K562 (cell line): ENCODE results near the gene SCYL1. TPM values are rescaled to one million over a fixed set of nuclear protein-coding genes. Genes with fewer than 3 reads are reported as not detected.
A peak's percentile ranks its signal among the peaks of the same experiment; 100 is the strongest.

Experiments
- ARID1B ChIP-seq: fragments of 450-650 bp; IDR thresholded peaks from 2 replicates; pipeline ENCODE4 v1.6.1; 2016; ENCODE audit warnings: antibody characterized with exemption, mild to moderate bottlenecking, inconsistent platforms
- FOXJ3 ChIP-seq: sonication (generic); formaldehyde crosslinking; IDR thresholded peaks from 2 replicates; pipeline ENCODE4 v1.4.0; 2020; ENCODE audit warnings: mild to moderate bottlenecking, missing genetic modification reagents
- KDM1A ChIP-seq, 2 experiments: fragments of 450-650 bp; IDR thresholded peaks; 2 replicates each; pipeline ENCODE4 v1.6.1; 2016; ENCODE audit warnings: mild to moderate bottlenecking in 2 of 2
- MYC ChIP-seq, 2 experiments: fragments of 250-450 bp in 1 of 2; sonication (Bioruptor Pico) in 1 of 2; IDR thresholded peaks; 2 replicates each; pipeline versions ENCODE4 v1.5.1 to v1.6.1; 2012 to 2021; ENCODE audit warnings: low read depth in 2 of 2, borderline replicate concordance in 1 of 2, improper control_type of control experiment in 1 of 2, low read length in 1 of 2, mild to moderate bottlenecking in 1 of 2, moderate library complexity in 1 of 2
- NR4A1 ChIP-seq, 2 experiments: fragments of 250-450 bp in 1 of 2; fragments of 450-650 bp in 1 of 2; sonication (Bioruptor Pico) in 1 of 2; IDR thresholded peaks; 2 replicates each; pipeline versions ENCODE4 v1.4.0 to v1.6.1; 2016 to 2020; ENCODE audit warnings: mild to moderate bottlenecking in 2 of 2, missing compliant biosample characterization in 1 of 2, missing genetic modification characterization in 1 of 2, moderate library complexity in 1 of 2
- PHF20 ChIP-seq: fragments of 450-650 bp; IDR thresholded peaks from 2 replicates; pipeline ENCODE4 v1.6.1; 2018; ENCODE audit not compliant: partially characterized antibody
- PHF8 ChIP-seq: fragments of 200-600 bp; sonication (generic); IDR thresholded peaks from 2 replicates; pipeline ENCODE4 v1.6.1; 2012; ENCODE audit warnings: mixed run types, mild to moderate bottlenecking, inconsistent platforms, low read length, moderate library complexity, borderline replicate concordance
- POLR2A ChIP-seq: fragments of 450-650 bp; conservative IDR thresholded peaks from 2 replicates; pipeline ENCODE4 v1.6.1; 2016
- SRF ChIP-seq, 2 experiments: fragments of 250-450, 450-650 bp in 1 of 2; sonication (Bioruptor Pico) in 1 of 2; sonication (generic) in 1 of 2; formaldehyde crosslinking; IDR thresholded peaks; 2 replicates each; pipeline versions ENCODE4 v1.5.0 to v1.5.1; 2020 to 2022; ENCODE audit warnings: mild to moderate bottlenecking in 1 of 2, missing genetic modification reagents in 1 of 2
- SRSF1 ChIP-seq: fragments of 200-400 bp; formaldehyde crosslinking; IDR thresholded peaks from 2 replicates; pipeline ENCODE4 v1.6.1; 2017; ENCODE audit warnings: mild to moderate bottlenecking, low read depth, low read length, moderate library complexity
- TCF3 ChIP-seq: sonication (generic); formaldehyde crosslinking; IDR thresholded peaks from 2 replicates; pipeline ENCODE4 v1.4.0; 2020; ENCODE audit warnings: mild to moderate bottlenecking, missing genetic modification reagents
- TCFL5 ChIP-seq: fragments of 250-450 bp; sonication (Bioruptor Pico); conservative IDR thresholded peaks from 2 replicates; pipeline ENCODE4 v1.6.1; 2021; ENCODE audit warnings: mild to moderate bottlenecking, moderate library complexity, matching md5 sums
- ZNF197 ChIP-seq: fragments of 200-800 bp; sonication (Bioruptor generic); IDR thresholded peaks from 2 replicates; pipeline ENCODE4 v1.6.1; 2016; ENCODE audit warnings: low read depth, missing genetic modification characterization, missing compliant biosample characterization
- ZNF311 ChIP-seq: fragments of 250-450 bp; sonication (Bioruptor Pico); IDR thresholded peaks from 2 replicates; pipeline ENCODE4 v1.4.0; 2020; ENCODE audit warnings: mild to moderate bottlenecking, moderate library complexity
- ZNF436 ChIP-seq: fragments of 250-450, 450-650 bp; sonication (Bioruptor Pico); formaldehyde crosslinking; IDR thresholded peaks from 2 replicates; pipeline ENCODE4 v1.7.0; 2020; ENCODE audit warnings: mild to moderate bottlenecking
- ZNF551 ChIP-seq: fragments of 250-450 bp; sonication (Bioruptor Pico); IDR thresholded peaks from 2 replicates; pipeline ENCODE4 v1.5.0; 2021; ENCODE audit warnings: mild to moderate bottlenecking, moderate library complexity
- ZNF696 ChIP-seq: fragments of 250-450 bp; sonication (Bioruptor Pico); conservative IDR thresholded peaks from 2 replicates; pipeline ENCODE4 v1.4.0; 2020; ENCODE audit warnings: mild to moderate bottlenecking, moderate library complexity
- ZNF778 ChIP-seq: fragments of 450-650 bp; formaldehyde crosslinking; IDR thresholded peaks from 2 replicates; pipeline ENCODE4 v1.4.0; 2020; ENCODE audit warnings: mild to moderate bottlenecking, moderate library complexity
- ZSCAN32 ChIP-seq: fragments of 450-650 bp; formaldehyde crosslinking; IDR thresholded peaks from 2 replicates; pipeline ENCODE4 v1.4.0; 2020; ENCODE audit warnings: mild to moderate bottlenecking, moderate library complexity
- polyA plus RNA-seq, 8 experiments: library from polyadenylated mRNA; depleted of rRNA in 4 of 8; stranded (reverse) in 5 of 8; unstranded in 3 of 8; fragments of >200 nt; fragmentation: Nextera tagmentation in 2 of 8; fragmentation: Illumina TruSeq in 1 of 8; extraction: Ambion mirVana in 2 of 8; extraction: Trizol in 1 of 8; gene quantifications; 2 replicates each; pipeline versions ENCODE4 v1.2.1 to v1.2.3, GENCODE V29; 2011 to 2014; ENCODE audit warnings: inconsistent platforms in 1 of 8, missing spikeins in 1 of 8
- total RNA-seq, 7 experiments: library from RNA; depleted of rRNA in 6 of 7; stranded (reverse); fragments of >200 nt in 6 of 7; fragmentation: Illumina TruSeq in 2 of 7; extraction: Trizol in 2 of 7; gene quantifications; 2 replicates each; pipeline versions ENCODE4 v1.2.1 to v1.2.3, GENCODE V29; 2011 to 2021; ENCODE audit warnings: low replicate concordance in 1 of 7
- TF ChIP-seq, protein P1 (sequence below), 2 experiments: IDR thresholded peaks; 2 replicates each; pipeline ENCODE4 v1.6.1; 2012; ENCODE audit warnings: improper control_type of control experiment in 2 of 2, low read depth in 2 of 2, low read length in 2 of 2, borderline replicate concordance in 1 of 2
- TF ChIP-seq, protein P2 (sequence below), 2 experiments: fragments of 450-650 bp; IDR thresholded peaks; 2 replicates each; pipeline ENCODE4 v1.6.1; 2016
- TF ChIP-seq, protein P3 (sequence below): fragments of 250-450 bp; sonication (Bioruptor Pico); IDR thresholded peaks from 2 replicates; pipeline ENCODE4 v1.9.0; 2021; ENCODE audit warnings: mild to moderate bottlenecking, inconsistent platforms

Gene SCYL1
- total and polyA plus RNA-seq, 9 of the 15 experiments (the other 6 are each of a cell fraction or from before 2014, with no cell fraction given) = 1.9 to 145 (median 57.6) TPM

DNA sequence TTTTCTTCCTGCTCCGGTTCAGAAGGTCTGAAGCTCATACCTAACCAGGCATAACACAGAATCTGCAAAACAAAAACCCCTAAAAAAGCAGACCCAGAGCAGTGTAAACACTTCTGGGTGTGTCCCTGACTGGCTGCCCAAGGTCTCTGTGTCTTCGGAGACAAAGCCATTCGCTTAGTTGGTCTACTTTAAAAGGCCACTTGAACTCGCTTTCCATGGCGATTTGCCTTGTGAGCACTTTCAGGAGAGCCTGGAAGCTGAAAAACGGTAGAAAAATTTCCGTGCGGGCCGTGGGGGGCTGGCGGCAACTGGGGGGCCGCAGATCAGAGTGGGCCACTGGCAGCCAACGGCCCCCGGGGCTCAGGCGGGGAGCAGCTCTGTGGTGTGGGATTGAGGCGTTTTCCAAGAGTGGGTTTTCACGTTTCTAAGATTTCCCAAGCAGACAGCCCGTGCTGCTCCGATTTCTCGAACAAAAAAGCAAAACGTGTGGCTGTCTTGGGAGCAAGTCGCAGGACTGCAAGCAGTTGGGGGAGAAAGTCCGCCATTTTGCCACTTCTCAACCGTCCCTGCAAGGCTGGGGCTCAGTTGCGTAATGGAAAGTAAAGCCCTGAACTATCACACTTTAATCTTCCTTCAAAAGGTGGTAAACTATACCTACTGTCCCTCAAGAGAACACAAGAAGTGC, 26.7 kb upstream of the SCYL1 start (continued):
- TF ChIP-seq, protein P1, sequence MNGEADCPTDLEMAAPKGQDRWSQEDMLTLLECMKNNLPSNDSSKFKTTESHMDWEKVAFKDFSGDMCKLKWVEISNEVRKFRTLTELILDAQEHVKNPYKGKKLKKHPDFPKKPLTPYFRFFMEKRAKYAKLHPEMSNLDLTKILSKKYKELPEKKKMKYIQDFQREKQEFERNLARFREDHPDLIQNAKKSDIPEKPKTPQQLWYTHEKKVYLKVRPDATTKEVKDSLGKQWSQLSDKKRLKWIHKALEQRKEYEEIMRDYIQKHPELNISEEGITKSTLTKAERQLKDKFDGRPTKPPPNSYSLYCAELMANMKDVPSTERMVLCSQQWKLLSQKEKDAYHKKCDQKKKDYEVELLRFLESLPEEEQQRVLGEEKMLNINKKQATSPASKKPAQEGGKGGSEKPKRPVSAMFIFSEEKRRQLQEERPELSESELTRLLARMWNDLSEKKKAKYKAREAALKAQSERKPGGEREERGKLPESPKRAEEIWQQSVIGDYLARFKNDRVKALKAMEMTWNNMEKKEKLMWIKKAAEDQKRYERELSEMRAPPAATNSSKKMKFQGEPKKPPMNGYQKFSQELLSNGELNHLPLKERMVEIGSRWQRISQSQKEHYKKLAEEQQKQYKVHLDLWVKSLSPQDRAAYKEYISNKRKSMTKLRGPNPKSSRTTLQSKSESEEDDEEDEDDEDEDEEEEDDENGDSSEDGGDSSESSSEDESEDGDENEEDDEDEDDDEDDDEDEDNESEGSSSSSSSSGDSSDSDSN (IDR thresholded peaks at IDR 0.05; ENCODE audit: borderline replicate concordance in 1 of 2, low read depth in 2 of 2, low read length in 2 of 2) = no peak
- TF ChIP-seq PHF20 (no peak), KDM1A (IDR thresholded peaks at IDR 0.05) (no peak), TCFL5 (no peak), ARID1B (no peak), ZSCAN32 (CRISPR knock-in tag) (no peak), ZNF778 (CRISPR knock-in tag) (no peak), TCF3 (CRISPR knock-in tag) (no peak), MYC (IDR thresholded peaks at IDR 0.05; ENCODE audit: low read depth, low read length) (no peak), MYC (CRISPR knock-in tag; IDR thresholded peaks at IDR 0.05; ENCODE audit: borderline replicate concordance, low read depth) (peak; percentile 42; the same call in 1 of the 2 replicates), ZNF551 (CRISPR knock-in tag) (0 out of 2 replicates have a peak, but pooled peaks have one; percentile 3), ZNF696 (no peak), SRF (CRISPR knock-in tag; IDR thresholded peaks at IDR 0.05) (no peak), ZNF311 (no peak), NR4A1 (CRISPR knock-in tag; IDR thresholded peaks at IDR 0.05) (no peak), NR4A1 (tag; IDR thresholded peaks at IDR 0.05) (no peak), PHF8 (peak; percentile 24; the same call in 1 of the 2 replicates), SRSF1 (no peak), ZNF436 (CRISPR knock-in tag) (no peak), ZNF197 (no peak), POLR2A (peak; percentile 11), FOXJ3 (CRISPR knock-in tag) (no peak)
- TF ChIP-seq, protein P2, sequence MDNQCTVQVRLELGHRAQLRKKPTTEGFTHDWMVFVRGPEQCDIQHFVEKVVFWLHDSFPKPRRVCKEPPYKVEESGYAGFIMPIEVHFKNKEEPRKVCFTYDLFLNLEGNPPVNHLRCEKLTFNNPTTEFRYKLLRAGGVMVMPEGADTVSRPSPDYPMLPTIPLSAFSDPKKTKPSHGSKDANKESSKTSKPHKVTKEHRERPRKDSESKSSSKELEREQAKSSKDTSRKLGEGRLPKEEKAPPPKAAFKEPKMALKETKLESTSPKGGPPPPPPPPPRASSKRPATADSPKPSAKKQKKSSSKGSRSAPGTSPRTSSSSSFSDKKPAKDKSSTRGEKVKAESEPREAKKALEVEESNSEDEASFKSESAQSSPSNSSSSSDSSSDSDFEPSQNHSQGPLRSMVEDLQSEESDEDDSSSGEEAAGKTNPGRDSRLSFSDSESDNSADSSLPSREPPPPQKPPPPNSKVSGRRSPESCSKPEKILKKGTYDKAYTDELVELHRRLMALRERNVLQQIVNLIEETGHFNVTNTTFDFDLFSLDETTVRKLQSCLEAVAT (IDR thresholded peaks at IDR 0.05) = peak; percentile 6 to 16; a peak in 3 of 4 replicates
- TF ChIP-seq, protein P3, sequence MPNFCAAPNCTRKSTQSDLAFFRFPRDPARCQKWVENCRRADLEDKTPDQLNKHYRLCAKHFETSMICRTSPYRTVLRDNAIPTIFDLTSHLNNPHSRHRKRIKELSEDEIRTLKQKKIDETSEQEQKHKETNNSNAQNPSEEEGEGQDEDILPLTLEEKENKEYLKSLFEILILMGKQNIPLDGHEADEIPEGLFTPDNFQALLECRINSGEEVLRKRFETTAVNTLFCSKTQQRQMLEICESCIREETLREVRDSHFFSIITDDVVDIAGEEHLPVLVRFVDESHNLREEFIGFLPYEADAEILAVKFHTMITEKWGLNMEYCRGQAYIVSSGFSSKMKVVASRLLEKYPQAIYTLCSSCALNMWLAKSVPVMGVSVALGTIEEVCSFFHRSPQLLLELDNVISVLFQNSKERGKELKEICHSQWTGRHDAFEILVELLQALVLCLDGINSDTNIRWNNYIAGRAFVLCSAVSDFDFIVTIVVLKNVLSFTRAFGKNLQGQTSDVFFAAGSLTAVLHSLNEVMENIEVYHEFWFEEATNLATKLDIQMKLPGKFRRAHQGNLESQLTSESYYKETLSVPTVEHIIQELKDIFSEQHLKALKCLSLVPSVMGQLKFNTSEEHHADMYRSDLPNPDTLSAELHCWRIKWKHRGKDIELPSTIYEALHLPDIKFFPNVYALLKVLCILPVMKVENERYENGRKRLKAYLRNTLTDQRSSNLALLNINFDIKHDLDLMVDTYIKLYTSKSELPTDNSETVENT (CRISPR knock-in tag) = no peak
